PFSK-1 (cell line): ENCODE measurements around the gene ALG8. TPM values are rescaled to one million over a fixed set of nuclear protein-coding genes. Genes with fewer than 3 reads are reported as not detected.

ENCODE experiments used
- FOXP2 ChIP-seq: optimal IDR thresholded peaks from 2 replicates; pipeline ENCODE3; 2011; ENCODE audit warnings: borderline replicate concordance, control low read depth, inconsistent platforms; ENCODE audit not compliant: insufficient read depth; ENCODE audit errors: extremely low read length, extremely low read depth
- POLR2AphosphoS5 ChIP-seq: IDR thresholded peaks from 2 replicates; pipeline ENCODE4 v1.6.1; 2012; ENCODE audit warnings: low read depth, mild to moderate bottlenecking, control low read depth, low read length, moderate library complexity
- REST ChIP-seq, 2 experiments: IDR thresholded peaks; 2 replicates each; pipeline versions ENCODE4 v1.6.1 to v1.8.0; 2011 to 2012; ENCODE audit warnings: low read depth in 2 of 2, low read length in 2 of 2, control low read depth in 1 of 2, inconsistent platforms in 1 of 2, mild to moderate bottlenecking in 1 of 2, moderate library complexity in 1 of 2; ENCODE audit not compliant: insufficient read depth in 1 of 2
- SIN3A ChIP-seq: IDR thresholded peaks from 2 replicates; pipeline ENCODE4 v1.6.1; 2012; ENCODE audit warnings: mild to moderate bottlenecking, low read length, moderate library complexity, borderline replicate concordance; ENCODE audit not compliant: insufficient read depth
- TAF1 ChIP-seq: IDR thresholded peaks from 2 replicates; pipeline ENCODE4 v1.6.1; 2012; ENCODE audit warnings: low read length, control low read depth, borderline replicate concordance; ENCODE audit not compliant: insufficient read depth
- polyA plus RNA-seq: library from polyadenylated mRNA; unstranded; fragments of >200 nt; gene quantifications from one replicate; pipeline ENCODE4 v1.2.1, GENCODE V29; 2012; ENCODE audit warnings: low read depth, missing spikeins; ENCODE audit not compliant: insufficient read length

Gene ALG8
- polyA plus RNA-seq, result 21.6 TPM

- peak; percentile 49; the same call in 1 of the 2 replicates for TF ChIP-seq SIN3A
- peak; percentile 94 for TF ChIP-seq POLR2AphosphoS5
- peak; percentile 68; the same call in 1 of the 2 replicates for TF ChIP-seq TAF1
- no peak for TF ChIP-seq REST (IDR thresholded peaks at IDR 0.05; ENCODE audit: insufficient read depth in 1 of 2, low read depth in 2 of 2, low read length in 2 of 2)
Observed at GRCh38 chr11:78139422-78140391, at the start of gene ALG8. Gene ALG8 (minus strand): TSS chr11:78139626. CDS start chr11:78139588, 38 bp downstream.

DNA sequence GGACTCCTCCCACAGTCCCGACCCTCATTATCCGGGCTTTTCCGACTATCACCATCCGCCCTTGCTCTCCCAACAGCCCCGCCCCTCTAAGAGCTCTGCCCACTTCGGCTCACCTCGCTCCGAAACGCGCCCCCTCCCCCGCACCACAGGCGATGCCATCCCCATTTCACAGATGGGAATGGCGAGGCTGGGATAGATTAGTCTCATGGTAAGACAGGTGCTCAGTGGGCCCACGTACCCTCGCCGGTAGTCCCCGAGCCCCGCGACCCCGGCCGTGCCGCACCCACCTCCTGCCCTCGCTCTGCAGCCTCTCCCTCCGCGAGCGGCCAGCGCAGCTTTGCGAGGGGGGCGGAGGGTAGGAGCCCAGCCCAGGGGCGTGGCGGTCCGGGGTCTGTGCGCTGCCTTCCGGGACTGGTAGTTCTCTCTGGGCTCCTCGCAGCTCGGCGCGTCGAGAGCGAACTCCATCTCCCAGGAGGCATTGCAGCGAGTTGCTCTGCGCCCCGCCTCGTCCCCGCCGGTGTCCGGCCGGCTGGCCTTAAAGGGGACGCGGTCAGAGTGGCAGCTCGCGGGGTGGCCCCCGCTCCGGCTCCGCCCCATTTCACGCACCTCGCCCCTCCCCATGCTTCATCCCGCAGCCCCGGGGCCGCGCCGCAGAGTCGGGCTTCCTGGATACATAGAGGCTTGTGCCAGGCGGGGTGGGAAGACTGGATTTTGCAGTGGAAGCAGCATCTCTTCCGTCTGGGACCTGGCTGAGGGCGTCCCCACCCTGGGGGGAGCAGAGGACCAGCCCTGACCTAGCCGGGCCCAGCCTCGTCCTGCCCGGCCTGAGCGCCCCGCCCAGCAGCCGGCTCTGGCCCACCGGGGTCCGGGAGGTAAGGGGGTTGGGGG, 49.1 kb upstream of the ALG8 start, which contains the start of the genes KCTD21 and USP35:
Gene KCTD21 (minus strand): TSS at position 341 of the 888 bp plus-strand sequence. CDS start 14,072 bp downstream, outside the sequence.
Gene USP35 (plus strand): TSS at position 634 of the 888 bp plus-strand sequence. CDS start 7,327 bp downstream, outside the sequence.
- TF ChIP-seq FOXP2, result peak; percentile 91
- peak; percentile 62; the same call in 1 of the 2 replicates for TF ChIP-seq SIN3A
- TF ChIP-seq TAF1, result no peak; the same call in 1 of the 2 replicates
- peak; percentile 87 for TF ChIP-seq POLR2AphosphoS5
- TF ChIP-seq REST (IDR thresholded peaks at IDR 0.05; ENCODE audit: insufficient read depth in 1 of 2, low read depth in 2 of 2, low read length in 2 of 2), result 0 out of 4 replicates have a peak, but pooled peaks of 1 of the 2 experiments have one; percentile 13

GRCh38 chr11:78187366-78188285, 48.2 kb upstream of the ALG8 start:
- TF ChIP-seq REST (IDR thresholded peaks at IDR 0.05; ENCODE audit: insufficient read depth in 1 of 2, low read depth in 2 of 2, low read length in 2 of 2), result no peak
- TF ChIP-seq SIN3A, result 0 out of 2 replicates have a peak, but pooled peaks have one; percentile 4
- TF ChIP-seq POLR2AphosphoS5, result no peak

DNA sequence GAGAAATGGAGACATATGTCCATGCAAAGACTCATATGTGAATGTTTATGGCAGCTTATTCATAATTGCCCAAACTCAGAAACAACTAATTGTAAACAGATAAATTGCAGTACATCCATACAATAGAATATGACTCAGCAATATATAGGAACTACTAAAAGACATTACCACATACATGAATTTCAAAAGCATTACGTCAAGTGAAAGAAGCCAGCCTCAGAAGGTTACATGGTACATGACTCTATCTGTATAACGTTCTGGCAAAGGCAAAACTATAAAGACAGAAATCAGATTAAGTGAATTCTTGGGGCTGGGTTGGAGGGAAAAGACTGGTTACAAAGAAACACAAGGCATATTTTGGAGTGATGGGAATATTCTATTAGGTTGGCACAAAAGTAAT, 41.8 kb upstream of the ALG8 start:
- TF ChIP-seq TAF1 (no peak), SIN3A (no peak), REST (IDR thresholded peaks at IDR 0.05; ENCODE audit: insufficient read depth in 1 of 2, low read depth in 2 of 2, low read length in 2 of 2) (no peak), POLR2AphosphoS5 (no peak), FOXP2 (no peak)
